ENCODE results near the gene SETD3. TPM values are rescaled to one million over a fixed set of nuclear protein-coding genes. Genes with fewer than 3 reads are reported as not detected.
"Not testable (repeated sequence)": the region's sequence is repeated elsewhere in the genome, so short reads cannot be mapped to it uniquely, and the experiment has no call there.

Gene SETD3
- total RNA-seq, 1 experiment from 2014 or later, result 46.9 TPM

DNA sequence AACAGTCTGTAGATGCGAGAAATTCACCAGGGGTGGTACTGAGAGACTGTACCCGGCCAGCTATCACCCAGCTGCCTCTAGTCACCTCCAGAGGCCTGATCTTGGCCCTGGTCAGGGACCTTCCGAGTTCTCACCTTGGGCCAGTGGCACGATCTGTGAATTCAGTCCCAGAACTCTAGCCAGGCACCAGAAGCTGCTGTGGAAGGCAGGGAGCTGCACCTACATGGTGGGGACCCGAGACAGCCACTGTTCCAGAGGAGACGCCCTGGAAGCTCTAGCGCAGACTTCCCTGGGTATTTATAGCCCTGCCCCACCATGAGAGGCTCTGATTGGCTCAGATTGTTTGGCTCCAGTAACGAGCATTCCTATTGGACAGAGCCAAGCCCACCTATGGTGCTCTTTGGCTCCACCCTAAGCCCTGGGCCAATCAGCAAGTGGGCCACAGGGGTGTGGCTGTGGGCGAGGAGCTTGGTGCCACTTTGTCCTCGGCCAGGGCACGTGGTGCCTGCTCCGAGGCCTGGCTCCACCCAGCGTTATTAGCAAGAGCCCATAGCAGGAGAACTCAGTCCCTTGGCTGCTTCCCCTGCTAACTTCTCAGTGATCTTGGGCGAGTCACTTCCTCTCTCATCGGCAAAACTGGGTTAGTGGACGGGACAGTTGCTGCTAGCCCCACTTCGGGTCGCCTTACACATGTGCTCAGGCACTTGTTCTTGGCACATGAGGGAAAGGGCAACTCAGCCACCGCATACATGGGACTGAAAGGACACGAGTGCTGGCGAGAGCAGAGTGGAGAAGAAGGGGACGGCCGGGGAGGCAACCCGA, 119.7 kb downstream of the SETD3 start:
- no peak for DNase-seq (ENCODE audit: low read depth)

DNA sequence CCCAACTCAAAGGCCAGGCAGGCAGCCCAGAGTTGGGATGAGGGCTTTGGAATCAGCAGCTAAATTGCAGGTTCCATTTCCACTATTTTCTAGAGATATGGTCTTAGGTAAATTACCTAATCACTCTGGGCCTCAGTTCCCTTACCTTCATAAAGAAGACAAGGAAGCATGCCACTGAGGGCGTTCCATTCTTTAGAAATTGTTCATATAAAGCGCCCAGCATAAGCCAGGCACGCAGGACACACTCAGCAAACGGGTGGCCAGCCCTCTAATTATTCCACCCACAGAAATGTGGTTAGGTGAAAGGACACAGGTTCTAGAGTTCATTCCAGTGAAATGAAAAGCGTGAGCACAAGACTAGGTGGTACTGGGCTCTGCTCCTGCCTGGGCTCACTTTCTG, 120.8 kb downstream of the SETD3 start:
- DNase-seq (ENCODE audit: low read depth), result no peak

DNA sequence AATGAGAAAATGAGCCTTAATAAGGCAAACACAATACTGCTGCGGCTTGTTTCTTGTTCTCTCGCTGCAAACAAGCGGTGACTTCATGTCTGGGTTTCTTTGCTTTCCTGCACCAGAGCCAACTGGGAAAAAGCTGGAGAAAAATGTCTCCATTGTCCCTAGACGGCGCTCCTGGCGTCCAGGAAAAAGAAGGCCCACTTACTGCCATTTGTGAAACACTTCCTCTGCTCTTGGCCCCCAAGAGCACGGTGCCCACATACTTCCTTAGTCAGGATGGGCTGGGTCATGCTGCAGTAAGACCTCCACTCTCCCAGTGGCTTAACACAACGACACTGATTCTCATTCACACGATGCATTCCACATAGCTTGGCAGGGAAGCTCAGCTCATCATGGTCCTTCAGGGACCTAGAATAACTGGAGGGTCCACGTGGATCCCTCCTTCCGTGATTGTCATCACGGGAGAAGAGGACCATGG, 122.7 kb downstream of the SETD3 start:
- no peak for DNase-seq (ENCODE audit: low read depth)

DNA sequence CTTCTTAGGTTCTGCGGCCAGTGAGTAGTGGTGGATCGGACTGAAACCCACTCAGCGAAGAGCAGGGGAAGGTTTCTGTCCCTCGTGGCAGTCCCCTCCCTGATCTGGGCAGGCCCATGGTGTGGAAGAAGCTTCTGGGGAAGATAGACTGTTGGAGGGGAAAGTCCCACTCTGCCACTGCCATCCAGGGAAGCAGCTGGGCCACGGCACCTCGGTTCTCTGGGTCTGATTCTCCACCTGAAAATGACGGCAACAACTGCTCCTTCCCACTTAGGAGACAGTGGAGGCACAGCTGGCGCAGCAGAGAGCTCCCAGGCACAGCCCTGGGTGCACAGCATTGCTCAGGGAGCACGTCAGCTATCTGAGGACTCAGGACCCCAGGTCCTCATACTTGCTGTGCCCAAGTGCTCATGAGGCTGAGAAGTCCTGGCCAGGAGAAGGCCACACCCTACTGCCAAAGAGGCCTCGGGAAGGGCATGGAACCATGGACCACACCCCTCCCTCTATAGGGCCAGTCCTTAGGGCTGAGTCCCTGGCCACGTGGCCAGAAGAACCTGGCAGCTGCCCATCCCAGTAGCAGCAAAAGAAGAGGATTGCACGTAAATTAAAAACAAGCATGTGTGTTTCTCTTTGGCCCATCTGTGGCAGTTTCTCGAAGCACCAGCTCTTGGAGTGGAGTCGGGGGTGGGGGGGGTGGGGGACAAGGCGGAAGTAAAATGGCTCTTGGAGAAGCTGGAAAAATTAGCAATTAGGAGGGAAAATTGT, 123.3 kb downstream of the SETD3 start:
- no peak for DNase-seq (ENCODE audit: low read depth)

DNA sequence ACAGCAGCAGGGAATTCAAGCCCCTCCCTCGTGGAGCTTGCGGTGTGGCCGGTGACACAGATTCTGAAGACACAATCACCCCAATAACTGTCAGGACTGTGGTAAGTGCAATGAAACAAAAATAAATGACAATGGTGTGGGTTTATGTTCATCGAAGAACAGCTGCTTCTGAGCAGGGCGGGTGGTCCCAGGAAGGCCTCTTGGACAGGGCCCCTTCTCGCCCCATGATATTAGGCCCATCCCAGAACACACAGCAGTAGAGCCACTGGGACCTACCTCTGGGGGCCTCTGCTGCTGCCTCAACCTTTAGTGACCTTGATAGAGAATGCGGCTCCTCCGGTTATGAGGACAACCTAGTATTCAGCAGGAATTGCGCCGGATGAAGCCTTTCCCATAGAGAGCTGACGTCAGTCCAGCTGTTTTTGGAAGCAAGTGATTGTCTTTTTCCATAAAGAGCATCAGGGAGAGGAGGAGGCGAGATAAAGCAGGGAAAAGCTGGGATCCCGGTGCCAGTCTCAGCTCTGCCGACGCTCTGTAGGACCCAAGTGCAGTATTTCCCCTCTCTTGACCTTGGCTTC, 124.5 kb downstream of the SETD3 start:
- DNase-seq (ENCODE audit: low read depth), result no peak

DNA sequence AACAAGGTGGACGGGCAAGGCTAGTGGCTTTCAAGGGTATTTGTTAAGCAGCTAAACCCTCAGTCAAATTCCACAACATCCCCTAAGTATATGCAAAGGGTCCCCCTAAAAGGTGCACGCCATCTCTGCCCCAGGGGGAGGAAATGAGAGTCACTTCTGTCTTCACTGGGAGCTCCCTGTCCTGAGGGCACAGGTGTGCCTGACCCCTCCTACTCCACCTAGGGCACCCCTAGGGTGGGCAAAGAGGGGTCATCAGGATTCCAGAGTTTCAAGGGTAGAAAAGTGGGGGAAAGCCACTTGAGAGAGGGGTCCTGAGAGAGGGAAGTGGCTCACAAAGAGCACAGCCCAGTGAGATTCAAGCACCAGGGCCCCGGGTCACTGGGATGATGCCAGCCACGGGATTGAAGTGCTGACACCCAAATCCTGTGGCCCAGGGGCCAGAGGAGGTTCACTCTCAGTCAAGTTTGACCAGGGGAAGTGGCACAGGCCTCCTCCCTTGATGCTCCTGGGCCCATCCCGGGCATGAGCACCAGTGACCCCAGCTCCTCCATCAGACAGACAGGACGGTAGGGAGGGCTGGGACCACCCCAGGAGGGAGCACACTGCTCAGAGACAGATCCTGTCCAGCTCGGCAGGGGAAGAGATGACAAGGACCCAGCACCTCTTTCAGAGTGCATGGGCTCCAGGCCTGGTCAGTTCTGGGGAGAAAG, 126.3 kb downstream of the SETD3 start:
- no peak for DNase-seq (ENCODE audit: low read depth)

DNA sequence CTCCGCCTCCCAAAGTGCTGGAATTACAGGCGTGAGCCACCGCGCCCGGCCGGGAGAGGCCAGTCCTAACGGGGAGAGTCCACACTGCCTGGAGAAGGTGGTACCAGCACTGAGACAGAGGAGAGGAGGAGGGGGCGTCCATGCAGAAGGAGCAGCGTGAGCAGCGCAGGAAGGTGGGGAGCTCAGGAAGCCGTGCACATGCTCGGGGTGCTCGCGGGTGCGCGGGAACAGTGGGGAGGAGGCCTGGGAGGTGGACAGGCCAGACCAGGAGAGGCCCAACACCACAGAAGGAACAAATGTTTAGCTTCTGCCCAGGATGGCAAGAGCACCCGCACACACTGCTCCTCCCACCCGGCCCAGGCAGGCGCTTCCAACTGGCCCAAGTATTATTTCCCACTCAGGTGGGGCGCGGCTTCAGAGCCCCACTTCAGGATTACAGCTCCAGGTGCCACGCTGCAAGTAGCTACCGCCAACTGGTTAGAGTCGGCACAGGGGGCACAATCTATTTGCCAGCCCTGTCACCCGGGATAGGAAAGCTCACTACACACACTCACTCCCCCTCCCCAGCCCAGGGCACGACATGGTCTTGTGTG, 127.9 kb downstream of the SETD3 start:
- no peak for DNase-seq (ENCODE audit: low read depth)

DNA sequence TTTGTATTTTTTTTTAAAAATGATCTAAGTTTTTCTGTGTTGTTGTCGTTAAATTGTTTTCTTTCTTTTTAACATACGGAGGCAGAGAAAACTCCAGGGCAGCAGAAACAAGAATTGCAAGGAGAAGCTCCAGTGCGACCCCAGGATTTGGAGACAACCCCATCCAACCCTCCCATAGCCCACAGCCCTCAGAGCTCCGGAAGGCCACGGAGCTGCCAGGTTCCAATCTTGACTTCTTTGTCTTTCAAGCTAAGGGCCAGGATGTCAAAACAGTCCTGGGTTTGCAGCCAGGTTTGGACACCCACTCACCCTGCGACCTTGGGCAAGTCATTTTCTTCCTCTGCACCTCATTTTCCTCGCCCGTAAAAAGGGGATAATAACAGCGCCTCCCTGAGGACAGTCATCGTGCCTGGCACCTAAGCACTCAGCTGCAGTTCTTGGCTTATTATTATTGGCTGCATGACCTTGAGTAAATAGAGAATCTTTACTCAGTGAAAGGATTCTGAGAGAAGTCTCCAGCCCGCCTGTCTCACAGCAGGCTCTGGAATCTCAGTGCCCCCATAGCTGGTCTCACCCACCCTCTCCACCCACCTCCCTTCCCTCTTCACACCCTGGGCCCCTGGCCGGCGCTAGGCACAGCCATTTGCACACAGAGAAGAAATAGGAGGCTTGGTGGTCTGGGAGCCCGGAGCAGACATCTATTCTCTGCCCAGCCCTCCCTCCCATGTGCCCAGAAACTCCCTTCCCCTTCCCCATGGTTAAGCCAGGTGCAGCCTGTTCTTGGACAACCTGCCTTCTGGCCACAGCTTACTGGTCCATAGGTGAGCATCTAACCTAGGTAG, 129.3 kb downstream of the SETD3 start:
- no peak for DNase-seq (ENCODE audit: low read depth)

DNA sequence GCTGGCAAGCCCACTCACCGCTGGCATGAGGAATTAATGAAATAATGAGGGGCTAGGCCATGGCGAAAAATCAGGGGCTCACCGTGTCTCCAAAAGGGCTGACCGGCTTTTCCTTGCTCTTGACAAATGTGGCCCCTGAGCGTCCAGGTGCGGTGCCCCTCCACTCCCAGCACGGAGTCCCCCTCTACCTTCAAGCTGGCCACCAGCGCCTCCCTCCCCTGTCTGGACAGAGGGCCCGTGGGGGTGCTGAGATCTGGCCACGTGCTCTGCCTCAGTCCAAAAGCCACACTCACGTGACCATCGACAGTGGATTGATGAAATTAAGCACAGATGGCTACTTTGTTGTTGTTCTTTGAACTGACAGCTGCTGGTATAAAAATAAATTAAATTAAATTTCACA, 129.9 kb downstream of the SETD3 start:
- DNase-seq (ENCODE audit: low read depth), result no peak

DNA sequence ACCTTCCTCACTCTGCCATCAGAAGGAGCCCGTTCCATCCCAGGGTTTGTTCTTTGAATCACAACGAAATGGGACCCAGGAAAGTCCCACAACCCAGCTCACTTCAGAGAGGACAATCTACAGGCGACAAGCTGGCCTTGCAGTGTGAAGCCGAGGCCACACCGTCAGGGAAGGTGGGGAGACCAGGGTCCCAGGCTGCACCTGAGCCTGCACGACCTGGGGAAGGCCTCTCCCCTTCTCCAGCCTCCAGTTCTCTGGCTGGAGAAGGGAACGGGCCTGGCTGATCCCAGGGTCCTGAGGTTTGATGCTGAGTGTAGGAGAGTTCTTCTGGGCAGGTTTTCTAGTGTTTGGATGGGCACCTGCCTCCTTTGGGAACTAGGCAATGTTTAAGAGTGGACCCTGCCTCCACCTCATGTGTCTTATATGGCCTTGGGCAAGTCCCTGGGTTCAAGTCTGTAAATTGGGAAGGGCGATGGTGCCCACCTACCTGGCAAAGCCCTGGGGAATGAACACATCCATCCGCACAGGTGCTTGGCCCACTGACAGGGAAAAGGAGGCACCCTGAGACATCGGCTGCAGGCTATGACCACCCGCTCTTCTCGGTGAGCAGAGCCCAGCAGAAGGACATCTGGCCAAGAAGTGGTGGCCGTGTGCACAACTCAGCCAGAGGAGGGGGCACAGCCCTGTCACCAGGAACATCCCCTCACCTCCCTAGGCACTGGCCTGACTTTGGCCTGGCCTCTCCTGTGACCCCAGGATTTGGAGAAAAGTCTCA, 130.8 kb downstream of the SETD3 start:
- no peak for DNase-seq (ENCODE audit: low read depth)

DNA sequence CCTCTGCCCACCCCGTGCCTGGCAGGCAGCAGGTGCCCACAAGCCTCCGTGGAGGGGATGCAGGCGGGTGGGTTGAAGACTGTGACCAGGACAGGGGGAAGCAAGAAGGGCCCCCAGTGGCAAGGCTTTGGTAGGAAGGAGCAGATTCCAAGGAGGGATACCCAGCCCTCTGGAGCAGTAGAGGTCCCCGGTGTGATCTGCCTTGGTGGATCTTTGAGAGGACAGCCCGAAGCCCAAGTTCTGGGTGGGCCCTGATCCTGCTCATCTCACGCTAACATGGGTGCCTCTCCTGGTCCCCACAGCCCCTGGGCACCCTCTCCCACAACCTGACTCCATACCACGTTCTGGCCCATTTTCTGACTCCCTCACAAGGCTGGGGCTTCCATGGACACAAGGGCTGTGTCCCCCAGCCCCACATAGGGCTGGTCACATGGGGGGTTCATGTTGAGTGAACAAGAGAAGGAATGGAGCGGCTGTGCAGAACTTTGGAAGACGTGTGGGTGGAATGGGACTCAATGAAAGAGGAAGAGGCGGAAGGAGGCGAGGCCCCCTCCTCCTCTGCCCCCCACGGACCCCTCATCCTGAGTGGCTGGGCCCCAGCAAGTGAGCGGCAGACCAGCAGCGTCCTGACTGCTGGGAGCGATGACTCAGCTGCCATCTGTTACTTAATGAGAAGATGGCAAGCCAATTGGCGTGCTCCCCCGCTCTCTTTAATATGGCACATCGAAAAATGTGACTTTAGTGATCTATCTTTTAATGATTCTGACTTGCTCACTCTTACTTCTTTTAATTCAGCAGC, 131.6 kb downstream of the SETD3 start:
- DNase-seq (ENCODE audit: low read depth), result peak; percentile 23

DNA sequence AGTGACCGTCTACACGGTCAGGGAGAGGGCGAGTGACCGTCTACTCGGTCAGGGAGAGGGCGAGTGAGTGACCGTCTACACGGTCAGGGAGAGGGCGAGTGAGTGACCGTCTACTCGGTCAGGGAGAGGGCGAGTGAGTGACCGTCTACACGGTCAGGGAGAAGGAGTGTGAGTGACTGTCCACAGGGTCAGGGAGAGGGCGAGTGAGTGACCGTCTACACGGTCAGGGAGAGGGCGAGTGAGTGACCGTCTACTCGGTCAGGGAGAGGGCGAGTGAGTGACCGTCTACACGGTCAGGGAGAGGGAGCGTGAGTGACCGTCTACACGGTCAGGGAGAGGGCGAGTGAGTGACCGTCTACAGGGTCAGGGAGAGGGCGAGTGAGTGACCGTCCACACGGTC, 132.4 kb downstream of the SETD3 start:
- DNase-seq (ENCODE audit: low read depth), result not testable (repeated sequence)

Other genes starting within 250 kb of the SETD3 start
- 0.10 and 0.12 TPM in 2 replicates for gene BCL11B, start 208.7 kb downstream of the SETD3 start, total RNA-seq (2014; rRNA removed; shearing (Covaris generic))
- 15.0 and 15.7 TPM in 2 replicates for gene CCNK, start 550 bp upstream of the SETD3 start, total RNA-seq (2014; rRNA removed; shearing (Covaris generic))
- 3.4 and 5.8 TPM in 2 replicates for gene CCDC85C, start 123.3 kb upstream of the SETD3 start, total RNA-seq (2014; rRNA removed; shearing (Covaris generic))
- 0.24 and 0.49 TPM in 2 replicates for gene HHIPL1, start 164.3 kb upstream of the SETD3 start, total RNA-seq (2014; rRNA removed; shearing (Covaris generic))
- gene CYP46A1, start 203.4 kb upstream of the SETD3 start, total RNA-seq (2014; rRNA removed; shearing (Covaris generic)), result not detected in 2 replicates